Gastroesophageal sphincter (tissue), 3 donors: ENCODE data around the gene SLFNL1.

ENCODE experiments used
- CTCF ChIP-seq, 4 experiments: fragments of 200-600 bp in 2 of 4; fragments of 450-650 bp in 2 of 4; sonication (generic) in 1 of 4; IDR thresholded peaks; one replicate each; pipeline ENCODE4 v1.5.1; 2017 to 2019; ENCODE audit warnings: antibody characterized with exemption in 4 of 4, mild to moderate bottlenecking in 2 of 4, moderate library complexity in 2 of 4
- EP300 ChIP-seq: sonication (generic); formaldehyde crosslinking; IDR thresholded peaks from one replicate; pipeline ENCODE4 v1.6.1; 2017; ENCODE audit warnings: antibody characterized with exemption, mild to moderate bottlenecking

- TF ChIP-seq CTCF (IDR thresholded peaks at IDR 0.05) (no peak), EP300 (no peak)
These were observed 14.3 kb downstream of the SLFNL1 start for GRCh38 chr1:41006942-41007865.
